GM19023 (cell line): ENCODE measurements around the gene ZNF775.

ENCODE experiments used
- ATAC-seq: cut with Tn5 transposase; IDR thresholded peaks from one replicate; pipeline ENCODE4 v1.9.1; 2021; ENCODE audit warnings: mild to moderate bottlenecking, moderate library complexity; ENCODE audit not compliant: unreplicated experiment

The ZNF775 gene

DNA sequence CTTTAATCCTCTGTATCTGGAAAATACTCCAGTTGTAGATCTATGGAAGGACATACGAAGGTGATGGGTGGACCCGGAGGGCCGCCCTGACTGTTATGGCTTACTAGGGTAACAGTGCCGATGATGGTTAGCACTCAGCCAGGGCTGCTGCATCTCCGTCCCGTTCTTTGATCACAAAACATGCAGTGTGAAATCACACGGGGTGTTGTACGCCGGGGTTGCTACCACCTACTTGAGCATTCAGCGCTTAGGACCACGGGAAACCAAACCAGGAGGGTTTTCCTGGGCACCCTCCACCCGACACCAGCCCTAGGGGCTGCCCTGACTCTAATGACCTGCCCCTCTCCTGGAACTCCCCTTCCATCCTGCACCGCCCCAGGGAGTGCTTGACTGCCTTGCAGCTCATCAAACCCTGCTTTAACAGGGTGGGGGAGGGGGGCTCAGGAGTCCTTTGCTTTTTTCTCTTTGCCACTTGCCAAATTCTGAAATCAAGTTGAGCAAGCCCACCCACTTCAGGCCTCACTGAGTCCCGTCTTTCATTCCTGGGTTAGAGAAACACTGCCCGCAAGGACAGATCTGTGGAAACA, 20.4 kb downstream of the ZNF775 start:
- ATAC-seq = no peak

DNA sequence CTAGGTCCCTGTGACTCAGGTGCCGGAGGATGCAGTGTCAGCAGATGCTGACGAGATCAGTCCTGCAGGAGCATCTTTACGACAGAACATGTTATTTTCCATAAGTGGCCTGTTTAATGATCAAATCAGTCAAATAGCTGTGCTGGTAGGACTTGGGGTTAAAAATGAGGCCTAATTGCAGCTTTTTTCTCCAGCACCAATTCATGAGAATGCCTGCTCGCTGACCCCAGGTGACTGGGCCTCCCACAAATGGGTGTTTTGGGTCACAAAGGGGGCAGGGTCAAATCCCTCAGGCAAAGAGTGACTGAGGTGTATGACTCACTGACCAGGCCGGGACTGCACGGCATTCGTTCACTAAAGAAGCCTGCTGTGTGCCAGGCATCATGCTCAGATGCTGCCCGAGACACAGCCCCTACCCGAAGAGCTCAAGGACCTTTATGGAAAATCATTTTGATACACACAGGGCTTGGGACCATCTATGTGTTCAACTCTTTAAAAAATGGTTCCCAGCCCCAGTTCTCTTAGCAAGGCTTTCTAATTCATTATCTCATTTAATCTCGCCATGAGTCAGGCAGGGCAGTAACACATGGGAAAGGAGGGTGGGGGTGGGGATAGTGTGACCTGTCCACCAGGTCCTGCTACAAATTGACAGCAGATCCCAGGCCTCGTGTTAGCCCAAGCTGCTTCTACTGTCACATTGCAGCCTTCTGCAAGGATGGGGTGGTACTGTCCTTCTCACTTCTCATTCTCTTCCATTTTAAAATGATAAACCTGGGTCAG, 21.1 kb downstream of the ZNF775 start:
- no peak for ATAC-seq

GRCh38 chr7:150400788-150401423, 21.8 kb downstream of the ZNF775 start:
- no peak for ATAC-seq

DNA sequence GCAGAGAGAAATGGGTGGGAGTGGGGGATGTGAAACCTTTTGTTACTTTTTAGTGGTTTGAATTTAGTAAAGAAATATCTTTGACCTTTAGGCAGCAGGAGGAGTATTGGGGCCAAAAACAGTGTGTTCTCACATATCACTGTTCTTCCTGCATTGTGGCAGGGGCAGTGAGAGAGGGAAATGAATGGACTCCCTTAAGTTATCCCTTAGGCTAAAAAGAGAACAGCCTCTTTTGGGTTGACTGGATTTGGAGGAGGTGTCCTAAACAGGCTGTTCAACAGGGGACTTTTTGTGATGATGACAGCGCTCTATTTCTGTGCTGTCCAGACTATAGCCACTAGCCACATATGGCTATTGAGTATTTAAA, 22.3 kb downstream of the ZNF775 start:
- ATAC-seq = no peak

DNA sequence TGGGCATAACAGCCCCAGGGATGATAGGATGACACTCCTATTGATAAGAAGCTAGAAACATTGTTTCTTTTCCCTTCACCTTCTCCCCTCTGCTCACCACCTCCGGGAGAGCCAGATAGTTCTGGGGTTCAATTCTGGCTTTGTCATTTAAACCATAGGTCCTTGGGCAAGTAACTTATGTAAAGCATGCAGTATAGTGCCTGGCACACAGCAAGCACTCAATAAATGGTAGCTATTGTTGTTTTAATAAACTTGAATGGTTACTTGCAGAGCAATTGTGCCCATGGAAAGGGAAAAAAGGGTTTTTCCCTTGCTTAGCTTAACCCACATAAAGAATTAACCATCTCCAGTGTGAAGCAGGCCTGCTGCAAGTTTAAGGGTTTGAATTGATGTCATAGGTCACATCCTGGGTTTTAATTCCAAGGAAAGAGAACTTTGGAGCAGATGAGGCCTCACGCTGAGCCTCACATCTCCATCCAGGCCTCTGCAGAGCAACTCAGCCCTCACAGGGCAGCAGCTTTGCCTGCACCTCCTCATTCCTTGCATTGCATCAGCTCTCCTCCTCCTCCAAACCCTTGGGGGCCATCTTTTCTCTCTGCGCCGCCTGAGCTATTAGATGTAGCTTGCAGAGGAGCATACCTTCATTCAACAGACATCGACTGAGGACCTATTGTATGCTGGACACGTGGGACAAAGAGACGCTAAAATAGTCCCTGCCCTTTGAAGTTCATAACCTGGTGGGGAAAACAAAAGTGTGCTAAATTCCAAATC, 22.9 kb downstream of the ZNF775 start:
- ATAC-seq = no peak

DNA sequence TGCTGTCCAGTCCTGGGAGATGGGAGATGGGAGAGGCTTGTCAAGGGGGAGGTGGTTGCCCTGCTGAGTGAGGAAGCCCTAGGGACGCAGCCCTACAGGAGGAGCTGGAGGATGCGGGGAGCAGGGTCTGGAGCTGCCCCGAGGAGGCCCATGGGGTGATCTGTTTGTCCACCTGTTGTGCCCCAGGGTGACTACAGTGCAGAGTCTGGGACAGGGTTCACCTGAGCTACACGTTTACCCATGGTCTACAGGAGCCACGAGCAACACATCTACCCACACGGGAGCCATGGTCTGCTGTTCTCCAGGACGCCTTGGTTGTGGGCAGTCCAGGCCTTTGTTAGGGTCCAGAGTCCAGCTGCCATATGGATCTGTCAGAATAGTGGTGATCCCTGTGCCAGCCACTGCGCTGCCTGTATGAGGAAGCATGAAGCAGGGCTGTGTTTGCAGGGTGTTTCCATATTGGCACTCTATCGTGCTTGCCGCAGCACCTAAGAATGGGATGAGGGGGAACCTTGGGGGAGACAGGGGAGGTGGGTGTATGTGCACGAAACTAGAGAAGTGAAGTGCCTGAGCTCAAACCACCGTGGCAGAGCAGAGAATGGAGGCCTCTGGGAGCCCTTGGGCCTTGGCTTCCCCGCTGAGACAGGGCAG, 23.7 kb downstream of the ZNF775 start:
- no peak for ATAC-seq

- no peak for ATAC-seq
Measured at GRCh38 chr7:150403376-150404171, 24.4 kb downstream of the ZNF775 start.

- ATAC-seq = no peak
Measured at GRCh38 chr7:150404172-150404804, 25.2 kb downstream of the ZNF775 start.

DNA sequence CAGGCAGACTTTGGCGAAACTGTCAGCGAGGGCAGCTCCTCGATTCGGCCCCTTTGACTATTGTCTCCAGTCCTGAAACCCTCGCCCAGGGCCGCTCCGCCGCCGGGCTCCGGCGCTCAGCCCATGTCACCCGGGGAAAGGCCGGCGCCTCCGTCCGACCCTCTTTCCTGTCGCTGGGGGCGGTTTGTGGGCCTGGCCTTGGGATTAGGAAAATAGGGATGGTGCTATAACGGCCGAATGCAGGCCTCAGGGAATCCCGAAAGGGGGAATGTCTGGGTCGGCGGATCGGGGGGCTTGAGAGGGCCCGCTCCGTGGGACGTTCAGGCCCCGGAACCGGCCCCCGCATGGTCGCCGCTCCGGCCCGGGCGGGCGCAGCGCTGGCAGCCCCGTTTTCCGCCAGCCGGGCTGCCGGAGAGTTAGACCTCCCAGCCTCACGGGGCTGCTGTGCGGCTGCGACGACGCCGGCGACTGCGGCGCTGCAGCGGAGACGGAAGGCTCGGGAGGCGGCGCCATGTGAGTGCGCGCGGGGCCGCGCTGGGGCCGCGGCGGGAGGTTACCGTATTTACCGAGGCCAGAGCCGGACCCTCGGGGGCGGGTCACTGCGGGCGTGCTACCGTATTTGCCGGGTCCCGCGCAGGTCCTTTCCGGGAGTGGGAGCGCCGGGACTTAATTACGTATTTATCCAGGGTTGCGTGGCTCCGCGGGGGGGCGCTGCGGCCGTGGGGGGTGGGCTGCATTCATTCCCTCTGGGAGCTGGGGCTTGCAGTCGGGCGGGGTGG, 25.9 kb downstream of the ZNF775 start:
- peak; percentile 52 for ATAC-seq

GRCh38 chr7:150405584-150406311, 26.6 kb downstream of the ZNF775 start:
- ATAC-seq = no peak

DNA sequence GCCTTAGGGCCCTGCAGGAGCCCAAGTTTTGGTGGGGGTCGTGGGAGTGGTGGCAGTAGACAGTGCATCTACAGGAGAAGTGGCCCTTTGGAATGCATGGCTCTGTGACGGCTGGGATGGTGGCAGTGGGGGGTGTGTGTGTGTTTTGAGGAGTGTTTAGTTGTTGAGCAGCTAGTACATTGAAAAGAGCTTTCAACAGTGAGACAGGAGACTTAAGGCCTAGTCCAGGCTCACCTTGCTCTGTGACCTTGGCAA, 27.1 kb downstream of the ZNF775 start:
- no peak for ATAC-seq

DNA sequence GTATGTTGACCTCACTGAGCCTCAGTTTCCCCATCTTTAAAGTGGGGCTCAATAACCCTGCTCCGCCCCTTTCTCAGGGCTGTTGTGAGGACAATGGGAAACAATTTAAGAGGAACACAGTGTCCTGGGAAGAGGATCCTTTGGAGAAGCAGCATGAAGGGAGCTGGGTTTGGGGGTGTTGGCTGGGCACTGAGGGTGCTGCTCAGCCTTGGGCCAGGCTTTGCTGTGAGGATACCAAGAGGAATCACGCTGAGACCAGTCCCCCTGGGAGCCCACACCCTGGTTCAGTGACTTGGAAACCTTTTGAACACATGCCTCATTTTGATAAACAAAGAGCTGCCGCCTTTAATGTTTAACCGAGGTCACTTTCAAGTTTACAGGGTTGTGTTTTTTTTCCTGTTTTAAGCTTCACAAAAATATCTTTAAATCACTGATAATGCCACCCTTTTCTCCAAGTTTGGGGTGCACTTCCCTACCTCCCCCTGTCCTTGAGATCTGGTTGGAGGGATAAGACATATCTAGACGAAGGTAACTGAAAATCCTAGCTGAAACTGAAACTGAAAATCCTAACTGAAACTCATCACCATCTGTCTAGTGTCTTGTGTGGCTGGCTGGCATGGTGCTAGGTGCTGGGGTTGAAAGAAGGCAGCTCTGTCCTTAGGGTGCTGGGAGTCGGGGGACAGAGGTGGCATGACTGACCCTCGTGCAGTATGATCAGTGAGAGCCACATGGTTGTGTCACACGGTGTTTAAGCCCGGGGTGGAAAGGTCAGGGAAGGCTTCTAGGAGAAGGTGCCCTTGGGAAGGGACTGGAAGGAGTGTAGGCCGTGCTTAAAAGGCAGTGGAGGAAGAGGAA, 27.7 kb downstream of the ZNF775 start:
- ATAC-seq = peak; percentile 42

DNA sequence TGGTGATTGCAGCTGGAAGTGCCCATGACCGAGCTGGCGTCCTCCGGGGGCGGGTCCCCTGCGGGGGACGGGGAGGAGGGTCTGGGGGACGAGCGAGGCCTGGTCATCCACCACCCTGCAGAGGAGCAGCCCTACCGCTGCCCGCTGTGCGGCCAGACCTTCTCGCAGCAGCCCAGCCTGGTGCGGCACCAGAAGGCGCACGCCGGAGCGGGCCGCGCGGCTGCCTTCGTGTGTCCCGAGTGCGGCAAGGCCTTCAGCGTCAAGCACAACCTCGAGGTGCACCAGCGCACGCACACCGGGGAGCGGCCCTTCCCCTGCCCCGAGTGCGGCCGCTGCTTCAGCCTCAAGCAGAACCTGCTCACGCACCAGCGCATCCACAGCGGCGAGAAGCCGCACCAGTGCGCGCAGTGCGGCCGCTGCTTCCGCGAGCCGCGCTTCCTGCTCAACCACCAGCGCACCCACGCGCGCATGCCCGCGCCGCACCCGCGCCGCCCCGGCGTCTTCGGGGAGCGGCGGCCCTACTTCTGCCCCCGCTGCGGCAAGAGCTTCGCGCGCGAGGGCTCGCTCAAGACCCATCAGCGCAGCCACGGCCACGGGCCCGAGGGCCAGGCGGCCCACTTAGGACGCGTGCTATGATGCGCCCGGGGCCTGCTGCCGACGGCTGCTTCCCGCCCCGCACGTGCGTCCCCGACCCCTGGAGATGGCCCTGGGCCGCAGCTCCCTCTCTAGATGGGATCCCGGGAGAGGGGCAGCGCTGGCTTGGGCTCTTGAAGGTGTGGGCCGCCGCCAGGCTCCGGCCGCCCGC, 28.7 kb downstream of the ZNF775 start:
- ATAC-seq = no peak

DNA sequence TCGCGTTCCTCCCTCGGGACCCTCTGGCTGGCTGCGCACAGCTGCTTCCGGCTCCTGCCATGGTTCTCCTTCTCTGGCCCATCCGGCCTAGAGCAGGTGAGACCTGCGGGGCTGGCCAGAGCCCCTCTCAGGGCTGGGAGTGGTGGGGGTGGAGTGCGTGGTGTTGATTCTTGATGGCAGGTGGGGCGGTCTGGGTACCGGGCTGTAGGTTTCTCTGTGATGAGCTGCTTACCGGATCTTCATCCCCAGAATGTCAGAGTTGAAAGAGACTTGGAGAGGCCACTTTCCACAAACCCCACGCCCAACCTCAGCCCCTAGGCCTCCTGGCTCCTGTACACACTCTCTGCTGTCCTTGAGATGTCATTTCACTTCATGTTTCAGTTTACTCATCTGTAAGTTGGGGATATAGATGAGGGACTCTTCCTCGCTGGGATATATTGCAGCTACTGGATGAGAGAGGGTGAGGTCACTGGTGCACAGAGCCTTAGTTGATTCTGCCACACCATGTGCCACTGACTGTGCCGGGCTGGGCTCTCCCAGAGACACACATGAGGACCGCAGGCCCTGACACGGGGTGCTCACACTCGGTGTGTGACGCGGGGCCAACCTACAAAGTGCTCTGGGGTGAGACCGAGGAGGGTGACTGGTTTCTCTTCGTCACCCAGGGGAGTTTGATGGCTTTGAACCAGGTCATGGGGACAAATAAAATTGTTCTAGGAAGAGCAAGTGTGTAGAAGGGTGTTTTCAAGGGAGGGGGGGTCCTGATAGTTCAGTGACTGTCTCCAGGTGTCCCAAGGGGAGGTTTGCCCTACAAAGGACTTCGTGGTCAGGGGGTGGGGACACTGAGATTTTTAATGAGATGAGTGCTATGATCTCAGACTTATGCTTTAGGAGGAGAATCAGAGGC, 29.5 kb downstream of the ZNF775 start:
- ATAC-seq = no peak

DNA sequence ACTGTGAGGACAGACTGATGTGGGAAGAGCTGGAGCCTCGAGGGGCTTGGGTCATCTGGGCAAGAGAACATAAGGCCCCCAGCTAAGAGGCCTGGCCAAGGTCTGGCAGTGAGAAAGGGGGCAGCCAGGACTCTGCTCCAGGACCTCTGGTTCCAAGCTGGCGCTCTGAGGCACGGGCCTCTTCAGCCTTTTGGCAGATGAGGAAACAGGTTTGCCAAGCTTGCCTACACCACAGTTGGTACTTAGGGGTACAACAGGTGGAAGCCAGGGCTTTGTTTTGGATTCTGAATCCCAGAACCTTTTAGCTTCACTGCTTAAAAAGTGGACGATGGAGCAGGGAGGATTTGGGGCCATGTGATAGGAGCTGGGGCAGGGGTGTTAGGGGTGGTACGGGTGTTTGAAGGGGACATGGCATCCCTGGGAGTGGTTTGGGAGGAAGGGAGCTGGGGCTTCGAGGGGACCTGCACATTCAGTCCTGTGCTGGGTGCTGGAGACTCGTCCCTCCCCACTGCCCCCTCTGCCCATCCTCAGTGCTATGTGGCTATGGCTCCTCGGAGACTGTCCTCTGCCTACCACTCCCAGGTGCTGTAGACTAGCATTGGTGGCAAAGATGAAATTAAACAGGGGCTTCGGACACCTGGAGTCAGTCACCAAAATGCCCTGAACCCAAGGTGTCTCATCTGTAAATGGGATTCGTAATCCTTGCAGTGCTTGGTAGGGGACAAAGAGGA, 30.3 kb downstream of the ZNF775 start:
- no peak for ATAC-seq
